Upper lobe of left lung (tissue), 6 donors: ENCODE data around the gene MCL1. TPM values are rescaled to one million over a fixed set of nuclear protein-coding genes. Genes with fewer than 3 reads are reported as not detected.

Source experiments
- ATAC-seq, 2 donors: fragments of 200-7000 bp; cut with Tn5 transposase; one replicate each; pipeline ENCODE4 v1.9.1; 2022; ENCODE audit warnings: mild to moderate bottlenecking in 2 of 2, moderate library complexity in 2 of 2; ENCODE audit not compliant: low FRiP score in 2 of 2
- DNase-seq, 2 donors: peaks; one replicate each; pipeline ENCODE4 v3.0.0-alpha.2; 2019 to 2020
- H3K27ac ChIP-seq, 4 donors: fragments of 200-600 bp; sonication (generic); one replicate each; pipeline ENCODE4 v1.5.1; 2016 to 2019
- H3K27me3 ChIP-seq, 4 donors: fragments of 200-600 bp; sonication (generic); one replicate each; pipeline ENCODE4 v1.5.1; 2017 to 2019
- H3K36me3 ChIP-seq, 4 donors: fragments of 200-600 bp; sonication (generic); one replicate each; pipeline ENCODE4 v1.5.1; 2016 to 2019
- H3K4me1 ChIP-seq, 4 donors: fragments of 200-600 bp; sonication (generic); one replicate each; pipeline ENCODE4 v1.5.1; 2018 to 2019
- H3K4me3 ChIP-seq, 4 donors: fragments of 200-600 bp; sonication (generic); one replicate each; pipeline ENCODE4 v1.5.1; 2017 to 2019; ENCODE audit warnings: mild to moderate bottlenecking in 2 of 4, moderate library complexity in 1 of 4
- H3K9me3 ChIP-seq, 4 donors: fragments of 200-600 bp; sonication (generic); one replicate each; pipeline ENCODE4 v1.5.1; 2018 to 2019
- CTCF ChIP-seq, 6 experiments: fragments of 450-650 bp in 4 of 6; fragments of 200-600 bp in 2 of 6; sonication (generic) in 2 of 6; IDR thresholded peaks; one replicate each; pipeline ENCODE4 v1.5.1; 2016 to 2019; ENCODE audit warnings: antibody characterized with exemption in 6 of 6
- EP300 ChIP-seq, 4 donors: sonication (generic); formaldehyde crosslinking; IDR thresholded peaks; one replicate each; pipeline ENCODE4 v1.5.1; 2017; ENCODE audit warnings: antibody characterized with exemption in 4 of 4, control low read depth in 2 of 4
- POLR2A ChIP-seq, 4 donors: fragments of 450-650 bp; IDR thresholded peaks; one replicate each; pipeline ENCODE4 v1.5.1; 2016 to 2017; ENCODE audit warnings: antibody characterized with exemption in 4 of 4, mild to moderate bottlenecking in 2 of 4
- POLR2AphosphoS5 ChIP-seq, 2 donors: sonication (generic); formaldehyde crosslinking; IDR thresholded peaks; one replicate each; pipeline ENCODE4 v1.5.1; 2017; ENCODE audit warnings: antibody characterized with exemption in 2 of 2
- WGBS, 2 donors: methylation state at CpG; one replicate each; pipeline ENCODE4 v1.1.5; 2017 to 2018; 5-methylcytosine and 5-hydroxymethylcytosine counted together
- total RNA-seq, 6 donors: library from RNA; depleted of rRNA in 4 of 6; stranded (reverse); fragments of >200 nt in 4 of 6; gene quantifications; one replicate each; pipeline versions ENCODE4 v1.1.0 to v1.2.1, GENCODE V29; 2016 to 2021
- donor health status: DM: no; HTN: no; CAD: no; lungs with moderate emphysema.
- donor health status: DM: no; HTN: yes; CAD: no; lungs with severe emphysema.

Gene MCL1
- total RNA-seq, 6 donors from 2014 or later = 188 to 580 (median 425) TPM

- peaks cover 0 to 9% (median 3%) of the 10 kb centered on the region in 4 donors for H3K4me1 ChIP-seq
- ATAC-seq = no peak
- no peak overlapping the region for H3K27ac ChIP-seq
- no peaks in the 10 kb centered on the region for H3K36me3 ChIP-seq
- H3K9me3 ChIP-seq = no peaks in the 10 kb centered on the region
- H3K4me3 ChIP-seq = no peak overlapping the region
- 93 to 100% methylated on average over 2 to 6 of the region's 6 CpGs for WGBS, 2 donors
- no peaks in the 10 kb centered on the region for H3K27me3 ChIP-seq
- no peak for TF ChIP-seq EP300 (IDR thresholded peaks at IDR 0.05)
- TF ChIP-seq POLR2A (IDR thresholded peaks at IDR 0.05) = no peak
- no peak for TF ChIP-seq CTCF (IDR thresholded peaks at IDR 0.05)
- TF ChIP-seq POLR2AphosphoS5 (IDR thresholded peaks at IDR 0.05) = no peak
- no peak for DNase-seq
Measured at GRCh38 chr1:150534002-150534401, 45.4 kb downstream of the MCL1 start.

GRCh38 chr1:150532860-150533259 lies 46.5 kb downstream of the MCL1 start:
- Histone ChIP-seq H3K4me3 (no peak overlapping the region), H3K27me3 (no peaks in the 10 kb centered on the region), H3K36me3 (no peaks in the 10 kb centered on the region), H3K27ac (no peak overlapping the region), H3K4me1 (peaks cover 0 to 9% (median 1%) of the 10 kb centered on the region in 4 donors), H3K9me3 (no peaks in the 10 kb centered on the region)
- TF ChIP-seq CTCF (IDR thresholded peaks at IDR 0.05) (peak in 2 of 6 experiments; percentile 1 to 34), POLR2AphosphoS5 (IDR thresholded peaks at IDR 0.05) (no peak), POLR2A (IDR thresholded peaks at IDR 0.05) (no peak), EP300 (IDR thresholded peaks at IDR 0.05) (no peak)
- DNase-seq = no peak
- WGBS, 2 donors = 35 to 55% methylated on average over 4 to 5 of the region's 5 CpGs
- ATAC-seq = no peak

GRCh38 chr1:150530491-150531159 lies 48.8 kb downstream of the MCL1 start:
- no peak overlapping the region for H3K27ac ChIP-seq
- no peak overlapping the region for H3K4me3 ChIP-seq
- ATAC-seq (no peak), DNase-seq (no peak)
- H3K9me3 ChIP-seq = no peaks in the 10 kb centered on the region
- H3K4me1 ChIP-seq = peaks cover 0 to 9% (median 1%) of the 10 kb centered on the region in 4 donors
- WGBS, 2 donors = 95 to 96% methylated on average over 14 of the region's 14 CpGs
- TF ChIP-seq EP300 (IDR thresholded peaks at IDR 0.05) (no peak), POLR2A (IDR thresholded peaks at IDR 0.05) (no peak), CTCF (IDR thresholded peaks at IDR 0.05) (no peak), POLR2AphosphoS5 (IDR thresholded peaks at IDR 0.05) (no peak)
- no peaks in the 10 kb centered on the region for H3K36me3 ChIP-seq
- H3K27me3 ChIP-seq = no peaks in the 10 kb centered on the region

- Histone ChIP-seq H3K27ac (no peak overlapping the region), H3K27me3 (no peaks in the 10 kb centered on the region), H3K36me3 (no peaks in the 10 kb centered on the region), H3K4me3 (no peak overlapping the region), H3K9me3 (no peaks in the 10 kb centered on the region), H3K4me1 (peaks cover 0 to 9% (median 1%) of the 10 kb centered on the region in 4 donors)
- DNase-seq (no peak), ATAC-seq (peak in 1 of 2 donors; percentile 25)
- TF ChIP-seq EP300 (IDR thresholded peaks at IDR 0.05) (no peak), POLR2AphosphoS5 (IDR thresholded peaks at IDR 0.05) (no peak), POLR2A (IDR thresholded peaks at IDR 0.05) (no peak), CTCF (IDR thresholded peaks at IDR 0.05) (no peak)
- 26 to 32% methylated on average over 4 of the region's 4 CpGs for WGBS, 2 donors
Measured at GRCh38 chr1:150529017-150529416, 50.4 kb downstream of the MCL1 start.

- peaks cover 0 to 9% (median 1%) of the 10 kb centered on the region in 4 donors for H3K4me1 ChIP-seq
- 95 to 96% methylated on average over 1 of the region's 1 CpG for WGBS, 2 donors
- DNase-seq = no peak
- H3K27ac ChIP-seq = no peak overlapping the region
- no peak for ATAC-seq
- H3K9me3 ChIP-seq = no peaks in the 10 kb centered on the region
- no peaks in the 10 kb centered on the region for H3K36me3 ChIP-seq
- TF ChIP-seq CTCF (IDR thresholded peaks at IDR 0.05) (no peak), POLR2A (IDR thresholded peaks at IDR 0.05) (no peak), EP300 (IDR thresholded peaks at IDR 0.05) (no peak), POLR2AphosphoS5 (IDR thresholded peaks at IDR 0.05) (no peak)
- no peak overlapping the region for H3K4me3 ChIP-seq
- no peaks in the 10 kb centered on the region for H3K27me3 ChIP-seq
Measured at GRCh38 chr1:150528196-150528595, 51.2 kb downstream of the MCL1 start.
